ENCODE measurements around the gene CYP11A1.

Gene CYP11A1

GRCh38 chr15:74335396-74335795 lies 32.0 kb downstream of the CYP11A1 start:
- Histone ChIP-seq H3K4me1 (ENCODE audit: control insufficient read depth in 1 of 2, insufficient read depth in 2 of 2, low read length in 2 of 2) (peaks cover 8 to 14% of the 10 kb centered on the region in 2 experiments), H2AFZ (ENCODE audit: insufficient read depth, low read length, poor library complexity) (no peak overlapping the region), H4K91ac (ENCODE audit: low read depth, low read length) (no peak overlapping the region), H3K27ac (ENCODE audit: low read depth, low read length) (no peak overlapping the region), H3K4ac (ENCODE audit: low read depth, low read length) (no peak overlapping the region), H2BK5ac (ENCODE audit: low read depth, low read length, poor library complexity) (no peak overlapping the region), H3K14ac (ENCODE audit: low read length) (no peak overlapping the region), H2BK120ac (ENCODE audit: insufficient read depth, low read length, poor library complexity) (no peak overlapping the region), H3K9ac (ENCODE audit: low read length) (no peak overlapping the region), H4K12ac (ENCODE audit: low read depth, low read length) (no peak overlapping the region), H3K79me1 (ENCODE audit: low read length) (peaks cover 9% of the 10 kb centered on the region), H3K36me3 (ENCODE audit: control insufficient read depth in 1 of 2, insufficient read depth in 2 of 2, low read length in 2 of 2) (peaks cover 6 to 9% of the 10 kb centered on the region in 2 experiments), H3K4me3 (ENCODE audit: low read depth, low read length) (no peak overlapping the region), H3K23ac (ENCODE audit: low read length) (no peak overlapping the region), H2AK5ac (ENCODE audit: low read length) (no peak overlapping the region), H4K8ac (ENCODE audit: low read depth, low read length) (no peak overlapping the region), H3K9me3 (ENCODE audit: insufficient read depth, low read depth, low read length) (peaks cover 9% of the 10 kb centered on the region), H3K4me2 (ENCODE audit: low read length) (no peak overlapping the region), H3K79me2 (ENCODE audit: control insufficient read depth, insufficient read depth, low read length, poor library complexity) (no peaks in the 10 kb centered on the region), H3K27me3 (ENCODE audit: insufficient read depth, low read length) (no peaks in the 10 kb centered on the region), H3K18ac (ENCODE audit: low read length) (no peak overlapping the region), H2BK12ac (ENCODE audit: low read length) (no peak overlapping the region)
- WGBS (ENCODE audit: extremely low coverage, insufficient coverage, insufficient read length) = no CpG with 5 or more reads among the region's 8 CpGs
- no peak for DNase-seq

- no peak overlapping the region for H2BK120ac ChIP-seq (ENCODE audit: insufficient read depth, low read length, poor library complexity)
- no peak for DNase-seq
- peaks cover 2% of the 10 kb centered on the region for H3K79me1 ChIP-seq (ENCODE audit: low read length)
- no peak overlapping the region for H3K9ac ChIP-seq (ENCODE audit: low read length)
- no peaks in the 10 kb centered on the region for H3K79me2 ChIP-seq (ENCODE audit: control insufficient read depth, insufficient read depth, low read length, poor library complexity)
- peaks cover 9% of the 10 kb centered on the region for H3K9me3 ChIP-seq (ENCODE audit: insufficient read depth, low read depth, low read length)
- no peak overlapping the region for H3K23ac ChIP-seq (ENCODE audit: low read length)
- H2BK5ac ChIP-seq (ENCODE audit: low read depth, low read length, poor library complexity) = no peak overlapping the region
- H4K91ac ChIP-seq (ENCODE audit: low read depth, low read length) = no peak overlapping the region
- no peak overlapping the region for H4K12ac ChIP-seq (ENCODE audit: low read depth, low read length)
- H4K8ac ChIP-seq (ENCODE audit: low read depth, low read length) = no peak overlapping the region
- H3K14ac ChIP-seq (ENCODE audit: low read length) = no peak overlapping the region
- no peak overlapping the region for H3K4me2 ChIP-seq (ENCODE audit: low read length)
- H3K4ac ChIP-seq (ENCODE audit: low read depth, low read length) = no peak overlapping the region
- no peak overlapping the region for H2BK12ac ChIP-seq (ENCODE audit: low read length)
- no peak overlapping the region for H3K4me3 ChIP-seq (ENCODE audit: low read depth, low read length)
- no CpG with 5 or more reads among the region's 1 CpG for WGBS (ENCODE audit: extremely low coverage, insufficient coverage, insufficient read length)
- no peak overlapping the region for H2AK5ac ChIP-seq (ENCODE audit: low read length)
- H3K4me1 ChIP-seq (ENCODE audit: control insufficient read depth in 1 of 2, insufficient read depth in 2 of 2, low read length in 2 of 2) = peaks cover 2% of the 10 kb centered on the region in 2 experiments
- H3K27ac ChIP-seq (ENCODE audit: low read depth, low read length) = no peak overlapping the region
- no peak overlapping the region for H2AFZ ChIP-seq (ENCODE audit: insufficient read depth, low read length, poor library complexity)
- H3K18ac ChIP-seq (ENCODE audit: low read length) = no peak overlapping the region
- H3K27me3 ChIP-seq (ENCODE audit: insufficient read depth, low read length) = no peaks in the 10 kb centered on the region
- peaks cover 6 to 9% of the 10 kb centered on the region in 2 experiments for H3K36me3 ChIP-seq (ENCODE audit: control insufficient read depth in 1 of 2, insufficient read depth in 2 of 2, low read length in 2 of 2)
Measured at GRCh38 chr15:74334127-74334526, 33.3 kb downstream of the CYP11A1 start.

GRCh38 chr15:74333662-74334061 lies 33.8 kb downstream of the CYP11A1 start:
- H2AFZ ChIP-seq (ENCODE audit: insufficient read depth, low read length, poor library complexity) = no peak overlapping the region
- no peak overlapping the region for H2BK5ac ChIP-seq (ENCODE audit: low read depth, low read length, poor library complexity)
- no peak overlapping the region for H3K23ac ChIP-seq (ENCODE audit: low read length)
- no peaks in the 10 kb centered on the region for H3K79me2 ChIP-seq (ENCODE audit: control insufficient read depth, insufficient read depth, low read length, poor library complexity)
- WGBS (ENCODE audit: extremely low coverage, insufficient coverage, insufficient read length) = no CpG with 5 or more reads among the region's 5 CpGs
- H3K4me1 ChIP-seq (ENCODE audit: control insufficient read depth in 1 of 2, insufficient read depth in 2 of 2, low read length in 2 of 2) = peaks cover 0 to 2% of the 10 kb centered on the region in 2 experiments
- H4K12ac ChIP-seq (ENCODE audit: low read depth, low read length) = no peak overlapping the region
- H2BK12ac ChIP-seq (ENCODE audit: low read length) = no peak overlapping the region
- peaks cover 9% of the 10 kb centered on the region for H3K9me3 ChIP-seq (ENCODE audit: insufficient read depth, low read depth, low read length)
- no peak overlapping the region for H3K14ac ChIP-seq (ENCODE audit: low read length)
- H2AK5ac ChIP-seq (ENCODE audit: low read length) = no peak overlapping the region
- H3K4me2 ChIP-seq (ENCODE audit: low read length) = no peak overlapping the region
- H3K9ac ChIP-seq (ENCODE audit: low read length) = no peak overlapping the region
- no peak overlapping the region for H2BK120ac ChIP-seq (ENCODE audit: insufficient read depth, low read length, poor library complexity)
- H3K4me3 ChIP-seq (ENCODE audit: low read depth, low read length) = no peak overlapping the region
- H3K4ac ChIP-seq (ENCODE audit: low read depth, low read length) = no peak overlapping the region
- H3K27me3 ChIP-seq (ENCODE audit: insufficient read depth, low read length) = no peaks in the 10 kb centered on the region
- peaks cover 5 to 9% of the 10 kb centered on the region in 2 experiments for H3K36me3 ChIP-seq (ENCODE audit: control insufficient read depth in 1 of 2, insufficient read depth in 2 of 2, low read length in 2 of 2)
- H4K8ac ChIP-seq (ENCODE audit: low read depth, low read length) = no peak overlapping the region
- no peak overlapping the region for H3K27ac ChIP-seq (ENCODE audit: low read depth, low read length)
- H3K79me1 ChIP-seq (ENCODE audit: low read length) = no peaks in the 10 kb centered on the region
- no peak for DNase-seq
- H4K91ac ChIP-seq (ENCODE audit: low read depth, low read length) = no peak overlapping the region
- no peak overlapping the region for H3K18ac ChIP-seq (ENCODE audit: low read length)

- Histone ChIP-seq H4K8ac (ENCODE audit: low read depth, low read length) (no peak overlapping the region), H2AFZ (ENCODE audit: insufficient read depth, low read length, poor library complexity) (no peak overlapping the region), H3K4ac (ENCODE audit: low read depth, low read length) (no peak overlapping the region), H3K23ac (ENCODE audit: low read length) (no peak overlapping the region), H2BK12ac (ENCODE audit: low read length) (no peak overlapping the region), H3K4me1 (ENCODE audit: control insufficient read depth in 1 of 2, insufficient read depth in 2 of 2, low read length in 2 of 2) (peaks cover 0 to 2% of the 10 kb centered on the region in 2 experiments), H3K9ac (ENCODE audit: low read length) (no peak overlapping the region), H3K79me2 (ENCODE audit: control insufficient read depth, insufficient read depth, low read length, poor library complexity) (no peaks in the 10 kb centered on the region), H2AK5ac (ENCODE audit: low read length) (no peak overlapping the region), H4K12ac (ENCODE audit: low read depth, low read length) (no peak overlapping the region), H2BK5ac (ENCODE audit: low read depth, low read length, poor library complexity) (no peak overlapping the region), H3K4me3 (ENCODE audit: low read depth, low read length) (no peak overlapping the region), H3K14ac (ENCODE audit: low read length) (no peak overlapping the region), H3K4me2 (ENCODE audit: low read length) (no peak overlapping the region), H3K79me1 (ENCODE audit: low read length) (no peaks in the 10 kb centered on the region), H3K9me3 (ENCODE audit: insufficient read depth, low read depth, low read length) (peaks cover 9% of the 10 kb centered on the region), H4K91ac (ENCODE audit: low read depth, low read length) (no peak overlapping the region), H2BK120ac (ENCODE audit: insufficient read depth, low read length, poor library complexity) (no peak overlapping the region), H3K27me3 (ENCODE audit: insufficient read depth, low read length) (no peaks in the 10 kb centered on the region), H3K36me3 (ENCODE audit: control insufficient read depth in 1 of 2, insufficient read depth in 2 of 2, low read length in 2 of 2) (peaks cover 3 to 6% of the 10 kb centered on the region in 2 experiments), H3K18ac (ENCODE audit: low read length) (no peak overlapping the region), H3K27ac (ENCODE audit: low read depth, low read length) (no peak overlapping the region)
- no CpG with 5 or more reads among the region's 5 CpGs for WGBS (ENCODE audit: extremely low coverage, insufficient coverage, insufficient read length)
- DNase-seq = no peak
Measured at GRCh38 chr15:74333093-74333492, 34.4 kb downstream of the CYP11A1 start.

Measured in trophoblast cell (in vitro differentiated cells and primary cell).